ENCODE data around the gene ERCC6L.
"Not testable (repeated sequence)": the region's sequence is repeated elsewhere in the genome, so short reads cannot be mapped to it uniquely, and the experiment has no call there.

ERCC6L gene

GRCh38 chrX:72176981-72177380 lies 61.8 kb downstream of the ERCC6L start:
- no peak for DNase-seq (ENCODE audit: low spot score)
- TF ChIP-seq CTCF (IDR thresholded peaks at IDR 0.05; ENCODE audit: extremely low read depth, insufficient read depth, missing control alignments): no peak
- in situ Hi-C loops (cut with MboI; ENCODE audit: low pct_unique_long_range_greater_than_20kb, low sequenced_read_pairs, unreplicated experiment): no loop called here

DNA sequence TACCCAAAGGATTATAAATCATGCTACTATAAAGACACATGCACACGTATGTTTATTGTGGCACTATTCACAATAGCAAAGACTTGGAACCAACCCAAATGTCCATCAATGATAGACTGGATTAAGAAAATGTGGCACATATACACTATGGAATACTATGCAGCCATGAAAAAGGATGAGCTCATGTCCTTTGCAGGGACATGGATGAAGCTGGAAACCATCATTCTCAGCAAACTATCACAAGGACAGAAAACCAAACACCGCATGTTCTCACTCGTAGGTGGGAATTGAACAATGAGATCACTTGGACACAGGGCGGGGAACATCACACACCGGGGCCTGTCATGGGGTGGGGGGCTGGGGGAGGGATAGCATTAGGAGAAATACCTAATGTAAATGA lies 62.5 kb downstream of the ERCC6L start:
- in situ Hi-C loops (cut with MboI; ENCODE audit: low pct_unique_long_range_greater_than_20kb, low sequenced_read_pairs, unreplicated experiment); DNase-seq (ENCODE audit: low spot score): not testable (repeated sequence)

DNA sequence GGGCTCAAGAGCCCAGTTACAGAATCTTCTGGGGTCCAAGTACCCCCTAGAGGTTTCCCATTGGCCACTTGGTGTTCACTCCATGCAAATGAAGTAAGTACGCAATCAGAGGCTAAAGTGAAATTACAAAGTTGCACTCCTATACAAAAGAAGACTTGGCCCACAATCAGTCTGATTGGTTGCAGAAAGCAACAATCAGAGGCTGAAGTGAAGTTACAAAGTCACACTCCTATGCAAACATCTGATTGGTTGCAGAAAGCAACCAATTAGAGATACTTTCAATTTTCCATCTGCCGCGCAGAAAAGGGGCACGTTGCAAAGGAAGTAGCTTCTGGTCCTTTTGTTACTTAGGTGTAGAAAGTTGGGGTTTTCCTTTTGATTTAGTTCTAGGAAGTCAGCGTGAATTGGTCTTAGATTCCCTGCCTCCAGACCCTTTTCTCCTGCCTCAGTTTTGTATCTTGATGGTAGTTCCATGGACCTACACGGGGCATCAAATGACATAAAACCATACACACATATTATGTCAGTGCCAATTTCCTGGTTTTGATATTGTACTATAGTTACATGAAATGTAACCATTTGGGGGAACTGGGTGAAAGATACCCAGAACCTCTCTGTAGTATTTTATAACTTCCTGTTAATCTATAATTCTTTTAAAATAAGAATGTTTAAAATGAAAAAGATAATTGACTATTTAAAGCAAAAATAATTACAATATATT lies 69.7 kb downstream of the ERCC6L start:
- DNase-seq (ENCODE audit: low spot score): no peak
- in situ Hi-C loops (cut with MboI; ENCODE audit: low pct_unique_long_range_greater_than_20kb, low sequenced_read_pairs, unreplicated experiment): no loop called here
- no peak for TF ChIP-seq CTCF (IDR thresholded peaks at IDR 0.05; ENCODE audit: extremely low read depth, insufficient read depth, missing control alignments)

GRCh38 chrX:72165551-72165950 lies 73.3 kb downstream of the ERCC6L start:
- in situ Hi-C loops (cut with MboI; ENCODE audit: low pct_unique_long_range_greater_than_20kb, low sequenced_read_pairs, unreplicated experiment): no loop called here
- no peak for DNase-seq (ENCODE audit: low spot score)
- no peak for TF ChIP-seq CTCF (IDR thresholded peaks at IDR 0.05; ENCODE audit: extremely low read depth, insufficient read depth, missing control alignments)

DNA sequence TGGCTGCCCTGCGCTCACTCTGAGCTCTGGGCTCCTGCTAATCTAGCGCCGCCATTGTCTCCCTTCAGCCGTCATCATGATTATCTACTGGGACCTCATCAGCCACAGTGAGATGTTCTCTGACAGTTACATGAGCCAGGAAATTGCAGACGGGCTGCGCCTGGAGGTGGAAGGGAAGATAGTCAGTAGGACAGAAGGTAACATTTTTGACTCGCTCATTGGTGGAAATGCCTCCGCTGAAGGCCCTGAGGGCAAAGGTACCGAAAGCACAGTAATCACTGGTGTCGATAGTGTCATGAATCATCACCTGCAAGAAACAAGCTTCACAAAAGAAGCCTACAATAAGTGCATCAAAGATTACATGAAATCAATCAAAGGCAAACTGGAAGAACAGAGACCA lies 79.1 kb downstream of the ERCC6L start:
- in situ Hi-C loops (cut with MboI; ENCODE audit: low pct_unique_long_range_greater_than_20kb, low sequenced_read_pairs, unreplicated experiment): no loop called here
- TF ChIP-seq CTCF (IDR thresholded peaks at IDR 0.05; ENCODE audit: extremely low read depth, insufficient read depth, missing control alignments): no peak

DNA sequence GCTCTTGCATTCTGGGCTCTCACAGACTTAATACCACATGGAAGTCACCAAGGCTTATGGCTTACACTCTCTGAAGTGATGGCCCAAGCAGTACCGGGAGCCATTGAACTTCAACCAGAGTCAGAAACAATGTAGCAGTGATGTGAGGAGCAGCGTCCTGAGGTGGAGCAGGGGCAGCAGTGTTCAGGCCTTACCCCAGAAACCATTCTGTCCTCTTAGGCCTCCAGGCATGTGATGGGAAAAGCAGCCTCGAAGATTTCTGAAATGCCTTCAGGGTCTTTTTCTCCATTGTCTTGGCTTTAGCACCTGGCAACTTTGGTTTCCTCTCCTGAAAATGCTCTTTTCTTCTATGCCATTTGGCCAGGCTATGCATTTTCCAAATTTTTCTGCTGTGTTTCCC lies 80.1 kb downstream of the ERCC6L start:
- in situ Hi-C loops (cut with MboI; ENCODE audit: low pct_unique_long_range_greater_than_20kb, low sequenced_read_pairs, unreplicated experiment): no loop called here
- TF ChIP-seq CTCF (IDR thresholded peaks at IDR 0.05; ENCODE audit: extremely low read depth, insufficient read depth, missing control alignments): no peak

More for the DNA sequence above, 79.1 kb downstream of the ERCC6L start:
- DNase-seq (ENCODE audit: low spot score): no peak

More for the DNA sequence above, 80.1 kb downstream of the ERCC6L start:
- DNase-seq (ENCODE audit: low spot score): no peak
